Gastroesophageal sphincter (tissue), 4 donors: Measurements from ENCODE around the gene TMED5. TPM values are rescaled to one million over a fixed set of nuclear protein-coding genes. Genes with fewer than 3 reads are reported as not detected.

Source experiments
- ATAC-seq: fragments of 150-250 bp; one replicate; pipeline ENCODE4 v1.9.1; 2016; ENCODE audit warnings: mild to moderate bottlenecking, moderate library complexity
- H3K27ac ChIP-seq, 4 donors: fragments of 200-600 bp; sonication (generic) in 3 of 4; 1 replicate in 3 of 4; 2 replicates in 1 of 4; pipeline ENCODE4 v1.5.1; 2016 to 2019
- H3K27me3 ChIP-seq: fragments of 200-600 bp; sonication (generic); one replicate; pipeline ENCODE4 v1.5.1; 2019
- H3K36me3 ChIP-seq, 2 donors: fragments of 200-600 bp; sonication (generic); one replicate each; pipeline ENCODE4 v1.5.1; 2019; ENCODE audit warnings: control low read depth in 1 of 2
- H3K4me1 ChIP-seq, 3 donors: fragments of 200-600 bp; sonication (generic); 1 replicate in 2 of 3; 2 replicates in 1 of 3; pipeline ENCODE4 v1.5.1; 2016 to 2019; ENCODE audit warnings: control low read depth in 2 of 3
- H3K4me3 ChIP-seq, 2 donors: fragments of 200-600 bp; sonication (generic); one replicate each; pipeline ENCODE4 v1.5.1; 2019; ENCODE audit warnings: mild to moderate bottlenecking in 1 of 2, moderate library complexity in 1 of 2
- H3K9me3 ChIP-seq, 3 donors: fragments of 200-600 bp; sonication (generic); one replicate each; pipeline ENCODE4 v1.5.1; 2017 to 2019; ENCODE audit warnings: control low read depth in 2 of 3
- CTCF ChIP-seq, 4 experiments: fragments of 200-600 bp in 2 of 4; fragments of 450-650 bp in 2 of 4; sonication (generic) in 1 of 4; IDR thresholded peaks; one replicate each; pipeline ENCODE4 v1.5.1; 2017 to 2019; ENCODE audit warnings: antibody characterized with exemption in 4 of 4, mild to moderate bottlenecking in 2 of 4, moderate library complexity in 2 of 4
- EP300 ChIP-seq: sonication (generic); formaldehyde crosslinking; IDR thresholded peaks from one replicate; pipeline ENCODE4 v1.6.1; 2017; ENCODE audit warnings: antibody characterized with exemption, mild to moderate bottlenecking
- POLR2A ChIP-seq, 2 donors: fragments of 450-650 bp; IDR thresholded peaks; one replicate each; pipeline ENCODE4 v1.6.1; 2017; ENCODE audit warnings: antibody characterized with exemption in 2 of 2, mild to moderate bottlenecking in 2 of 2, moderate library complexity in 1 of 2
- POLR2AphosphoS5 ChIP-seq: sonication (generic); formaldehyde crosslinking; IDR thresholded peaks from one replicate; pipeline ENCODE4 v1.6.1; 2017; ENCODE audit warnings: antibody characterized with exemption
- WGBS, 2 donors: methylation state at CpG; one replicate each; pipeline ENCODE4 v1.1.5; 2018; ENCODE audit warnings: low coverage in 1 of 2; 5-methylcytosine and 5-hydroxymethylcytosine counted together
- total RNA-seq, 4 donors: library from RNA; depleted of rRNA; stranded (reverse); fragments of >200 nt; gene quantifications; one replicate each; pipeline ENCODE4 v1.1.0, GENCODE V29; 2016

The TMED5 gene
- total RNA-seq, 4 donors from 2014 or later = 43.5 to 68.0 (median 60.5) TPM

GRCh38 chr1:93111561-93111960 is 68.7 kb downstream of the TMED5 start:
- TF ChIP-seq EP300 (no peak), CTCF (IDR thresholded peaks at IDR 0.05) (no peak), POLR2AphosphoS5 (no peak), POLR2A (IDR thresholded peaks at IDR 0.05) (no peak)
- no peak overlapping the region for H3K4me3 ChIP-seq
- H3K9me3 ChIP-seq = no peaks in the 10 kb centered on the region
- H3K27me3 ChIP-seq = no peaks in the 10 kb centered on the region
- no peak overlapping the region for H3K27ac ChIP-seq
- peaks cover 0 to 30% of the 10 kb centered on the region in 2 donors for H3K36me3 ChIP-seq
- ATAC-seq = no peak
- H3K4me1 ChIP-seq = peaks cover 0 to 16% (median 0%) of the 10 kb centered on the region in 3 donors

GRCh38 chr1:93111065-93111464 is 69.1 kb downstream of the TMED5 start:
- Histone ChIP-seq H3K4me1 (peaks cover 0 to 16% (median 0%) of the 10 kb centered on the region in 3 donors), H3K36me3 (peaks cover 0 to 25% of the 10 kb centered on the region in 2 donors), H3K27ac (no peak overlapping the region), H3K4me3 (no peak overlapping the region), H3K9me3 (no peaks in the 10 kb centered on the region), H3K27me3 (no peaks in the 10 kb centered on the region)
- no peak for ATAC-seq
- WGBS, 2 donors = 55 to 56% methylated on average over 1 of the region's 1 CpG
- TF ChIP-seq EP300 (no peak), POLR2A (IDR thresholded peaks at IDR 0.05) (no peak), POLR2AphosphoS5 (no peak), CTCF (IDR thresholded peaks at IDR 0.05) (no peak)

- H3K4me1 ChIP-seq = peaks cover 0 to 16% (median 0%) of the 10 kb centered on the region in 3 donors
- no peak overlapping the region for H3K27ac ChIP-seq
- H3K36me3 ChIP-seq = peaks cover 0 to 14% of the 10 kb centered on the region in 2 donors
- H3K27me3 ChIP-seq = no peaks in the 10 kb centered on the region
- WGBS, 2 donors = 100% methylated on average over 2 of the region's 2 CpGs; no CpG with 5 or more reads in 1 of the 2 donors
- no peak for ATAC-seq
- no peaks in the 10 kb centered on the region for H3K9me3 ChIP-seq
- no peak for TF ChIP-seq POLR2AphosphoS5
- TF ChIP-seq POLR2A (IDR thresholded peaks at IDR 0.05) = no peak
- no peak for TF ChIP-seq EP300
- no peak for TF ChIP-seq CTCF (IDR thresholded peaks at IDR 0.05)
- no peak overlapping the region for H3K4me3 ChIP-seq
Measured at GRCh38 chr1:93109578-93109977, 70.6 kb downstream of the TMED5 start.

- ATAC-seq = no peak
- Histone ChIP-seq H3K27ac (no peak overlapping the region), H3K36me3 (peaks cover 0 to 14% of the 10 kb centered on the region in 2 donors), H3K4me1 (peaks cover 0 to 16% (median 0%) of the 10 kb centered on the region in 3 donors), H3K4me3 (no peak overlapping the region), H3K27me3 (no peaks in the 10 kb centered on the region), H3K9me3 (no peaks in the 10 kb centered on the region)
- WGBS, 2 donors = 84 to 90% methylated on average over 2 of the region's 2 CpGs
- TF ChIP-seq EP300 (no peak), POLR2A (IDR thresholded peaks at IDR 0.05) (no peak), POLR2AphosphoS5 (no peak), CTCF (IDR thresholded peaks at IDR 0.05) (no peak)
Measured at GRCh38 chr1:93108335-93108734, 71.9 kb downstream of the TMED5 start.

GRCh38 chr1:93107395-93107794 is 72.8 kb downstream of the TMED5 start:
- no peak for ATAC-seq

More at GRCh38 chr1:93107395-93107794, 72.8 kb downstream of the TMED5 start:
- H3K4me3 ChIP-seq = no peak overlapping the region
- H3K4me1 ChIP-seq = peaks cover 0 to 16% (median 0%) of the 10 kb centered on the region in 3 donors
- 88 to 100% methylated on average over 1 to 4 of the region's 4 CpGs for WGBS, 2 donors
- H3K27me3 ChIP-seq = no peaks in the 10 kb centered on the region
- H3K27ac ChIP-seq = no peak overlapping the region
- no peaks in the 10 kb centered on the region for H3K9me3 ChIP-seq
- no peak for TF ChIP-seq EP300
- TF ChIP-seq CTCF (IDR thresholded peaks at IDR 0.05) = no peak
- no peak for TF ChIP-seq POLR2A (IDR thresholded peaks at IDR 0.05)
- no peak for TF ChIP-seq POLR2AphosphoS5
- H3K36me3 ChIP-seq = peaks cover 0 to 14% of the 10 kb centered on the region in 2 donors
